K562 (cell line): ENCODE results near the gene DIP2C. TPM values are rescaled to one million over a fixed set of nuclear protein-coding genes. Genes with fewer than 3 reads are reported as not detected.

Source experiments
- ATAC-seq: fragments of 200-7000 bp; cut with Tn5 transposase; 3 replicates; pipeline ENCODE4 v1.9.1; 2020; ENCODE audit warnings: moderate library complexity
- BruUV-seq: library from RNA; stranded (reverse); fragments of 400-500 nt; replicated peaks from 2 replicates; lab custom pipeline; 2021; lab: Mats Ljungman, UMichigan
- CTCF ChIA-PET: fragments of 300-600 bp; formaldehyde crosslinking; extraction: SDS; loops from one replicate; lab custom pipeline; 2021; ENCODE audit warnings: low intra/inter-chr PET ratio; lab: Yijun Ruan, JAX
- POLR2A ChIA-PET: fragments of 300-600, 350-650 bp; sonication (Branson Sonifier 250); formaldehyde crosslinking; extraction: SDS; loops from one replicate; lab custom pipeline; 2021; ENCODE audit warnings: antibody characterized with exemption, inconsistent platforms; lab: Yijun Ruan, JAX
- DNase-seq, 4 experiments: peaks; one replicate each; pipeline versions ENCODE4 v3.0.0 to v3.0.0-alpha.2; 2011 to 2018; ENCODE audit warnings: low spot score in 3 of 4, mixed read lengths in 3 of 4; ENCODE audit errors: extremely low read depth in 1 of 4
- FAIRE-seq: peaks from 2 replicates; lab custom pipeline; 2011; peaks lifted over from hg19 to GRCh38; lab: Jason Lieb, UNC
- H2AFZ ChIP-seq: 2 replicates; pipeline ENCODE4 v1.6.0; 2011; ENCODE audit warnings: low read depth, low read length, control low read depth, inconsistent platforms
- H3K27ac ChIP-seq: fragments of 200-600 bp; 3 replicates; pipeline ENCODE4 v1.8.0; 2011; ENCODE audit warnings: low read depth, mild to moderate bottlenecking, control low read depth, inconsistent platforms, low read length, moderate library complexity, mixed read lengths; ENCODE audit errors: extremely low read depth
- H3K27me3 ChIP-seq, 2 experiments: fragments of 300-600 bp in 1 of 2; 2 replicates in 1 of 2; 3 replicates in 1 of 2; pipeline versions ENCODE4 v1.6.0 to v1.8.0; 2011; ENCODE audit warnings: inconsistent platforms in 2 of 2, low read length in 2 of 2, mild to moderate bottlenecking in 1 of 2, mixed read lengths in 1 of 2, moderate library complexity in 1 of 2; ENCODE audit not compliant: control insufficient read depth in 2 of 2, insufficient read depth in 2 of 2
- H3K36me3 ChIP-seq: fragments of 300-600 bp; 3 replicates; pipeline ENCODE4 v1.8.0; 2011; ENCODE audit warnings: mild to moderate bottlenecking, low read length, inconsistent platforms; ENCODE audit not compliant: control insufficient read depth, insufficient read depth
- H3K4me1 ChIP-seq, 2 experiments: fragments of 200-600 bp in 1 of 2; replicated peaks in 1 of 2; 2 replicates in 1 of 2; 3 replicates in 1 of 2; pipeline versions ENCODE4 v1.5.1 to v1.8.0; 2011; ENCODE audit warnings: inconsistent platforms in 2 of 2, low read length in 2 of 2, mild to moderate bottlenecking in 1 of 2, mixed read lengths in 1 of 2, moderate library complexity in 1 of 2; ENCODE audit not compliant: control insufficient read depth in 2 of 2, insufficient read depth in 2 of 2
- H3K4me2 ChIP-seq: 2 replicates; pipeline ENCODE4 v1.6.1; 2011; ENCODE audit warnings: low read length, control low read depth, inconsistent platforms, mixed read lengths; ENCODE audit not compliant: insufficient read depth
- H3K4me3 ChIP-seq: fragments of 200-600 bp; sonication (generic), shearing (Covaris generic); 2 replicates; pipeline ENCODE4 v1.5.1; 2016; ENCODE audit warnings: control low read depth, inconsistent platforms
- H3K79me2 ChIP-seq: fragments of 200-600 bp; 3 replicates; pipeline ENCODE4 v1.8.0; 2011; ENCODE audit warnings: low read length, inconsistent platforms; ENCODE audit not compliant: control insufficient read depth, insufficient read depth
- H3K9ac ChIP-seq, 2 experiments: 2 replicates each; pipeline versions ENCODE4 v1.6.0 to v1.6.1; 2011; ENCODE audit warnings: low read depth in 2 of 2, low read length in 2 of 2, control low read depth in 1 of 2, inconsistent platforms in 1 of 2, mild to moderate bottlenecking in 1 of 2, mixed read lengths in 1 of 2; ENCODE audit not compliant: insufficient read depth in 1 of 2
- H3K9me1 ChIP-seq: one replicate; pipeline ENCODE4 v1.6.0; 2011; ENCODE audit warnings: inconsistent platforms, mild to moderate bottlenecking, low read length, moderate library complexity; ENCODE audit not compliant: control insufficient read depth, insufficient read depth
- H3K9me3 ChIP-seq: replicated peaks from 2 replicates; pipeline ENCODE4 v1.5.1; 2011; ENCODE audit warnings: low read depth, low read length, inconsistent platforms; ENCODE audit not compliant: control insufficient read depth, insufficient read depth
- H4K20me1 ChIP-seq: replicated peaks from 2 replicates; pipeline ENCODE4 v1.6.1; 2011; ENCODE audit warnings: low read length, inconsistent platforms, mixed read lengths; ENCODE audit not compliant: control insufficient read depth, insufficient read depth
- CHD2 ChIP-seq: IDR thresholded peaks from 2 replicates; pipeline ENCODE4 v1.6.1; 2011; ENCODE audit warnings: low read depth, low read length
- IFI16 ChIP-seq: fragments of 250-450 bp; sonication (Bioruptor Pico); IDR thresholded peaks from 2 replicates; pipeline ENCODE4 v2.1.2; 2022; ENCODE audit warnings: mild to moderate bottlenecking, inconsistent platforms
- PURB ChIP-seq: sonication (generic); formaldehyde crosslinking; IDR thresholded peaks from 2 replicates; pipeline ENCODE4 v1.9.0; 2021; ENCODE audit warnings: low read depth, mild to moderate bottlenecking, missing genetic modification reagents
- SMARCA5 ChIP-seq: fragments of 450-650 bp; IDR thresholded peaks from 2 replicates; pipeline ENCODE4 v1.6.1; 2016
- ZBTB1 ChIP-seq: sonication (generic); formaldehyde crosslinking; IDR thresholded peaks from 2 replicates; pipeline ENCODE4 v1.8.1; 2023; ENCODE audit warnings: missing genetic modification reagents, low read depth, mild to moderate bottlenecking, borderline replicate concordance
- ZNF212 ChIP-seq: fragments of 450-650 bp; formaldehyde crosslinking; IDR thresholded peaks from 2 replicates; pipeline ENCODE4 v1.4.0; 2020; ENCODE audit warnings: mild to moderate bottlenecking
- WGBS: fragments of 100-300 bp; shearing (Covaris generic); methylation state at CpG from one replicate; pipeline ENCODE4 v1.1.6; 2016; ENCODE audit warnings: low coverage, mixed read lengths; ENCODE audit not compliant: insufficient coverage; ENCODE audit errors: missing lambda C conversion rate; 5-methylcytosine and 5-hydroxymethylcytosine counted together
- in situ Hi-C: fragments of 300-500 bp; cut with MboI; formaldehyde crosslinking; loops from 4 replicates; pipeline ENCODE4 v1.15.0; 2018; ENCODE audit warnings: inconsistent platforms, mixed read lengths
- intact Hi-C: fragments of 100-400 bp; cut with micrococcal nuclease; formaldehyde crosslinking; loops from 2 replicates; pipeline ENCODE4 v1.14.2; 2022
- polyA plus RNA-seq, 8 experiments: library from polyadenylated mRNA; depleted of rRNA in 4 of 8; stranded (reverse) in 5 of 8; unstranded in 3 of 8; fragments of >200 nt; fragmentation: Nextera tagmentation in 2 of 8; fragmentation: Illumina TruSeq in 1 of 8; extraction: Ambion mirVana in 2 of 8; extraction: Trizol in 1 of 8; gene quantifications; 2 replicates each; pipeline versions ENCODE4 v1.2.1 to v1.2.3, GENCODE V29; 2011 to 2014; ENCODE audit warnings: inconsistent platforms in 1 of 8, missing spikeins in 1 of 8
- total RNA-seq, 7 experiments: library from RNA; depleted of rRNA in 6 of 7; stranded (reverse); fragments of >200 nt in 6 of 7; fragmentation: Illumina TruSeq in 2 of 7; extraction: Trizol in 2 of 7; gene quantifications; 2 replicates each; pipeline versions ENCODE4 v1.2.1 to v1.2.3, GENCODE V29; 2011 to 2021; ENCODE audit warnings: low replicate concordance in 1 of 7
- TF ChIP-seq, protein P1 (sequence below): IDR thresholded peaks from 2 replicates; pipeline ENCODE4 v1.6.1; 2014; ENCODE audit warnings: antibody characterized with exemption

Gene DIP2C
- total and polyA plus RNA-seq, 9 of the 15 experiments (the other 6 are each of a cell fraction or from before 2014, with no cell fraction given), result 0.01 TPM; not detected in 8

DNA sequence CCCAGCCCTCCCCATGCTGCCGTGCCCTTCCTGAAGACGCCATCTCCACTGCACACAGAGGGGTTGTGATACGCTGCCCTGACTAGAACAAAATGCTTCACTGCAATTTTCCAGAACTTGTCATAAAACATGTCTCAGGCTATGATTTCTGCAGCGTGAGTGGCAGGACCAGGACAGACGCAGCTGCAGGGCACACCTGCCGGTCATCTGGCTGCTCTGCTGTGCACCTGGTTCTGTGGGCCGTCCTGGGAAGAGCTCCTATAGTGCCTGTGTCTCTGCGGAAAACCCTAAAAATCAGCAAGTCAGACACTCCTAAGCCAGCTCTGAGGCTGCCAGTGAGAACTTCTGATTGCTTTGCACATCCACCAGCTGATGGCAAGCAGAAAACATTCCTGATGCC, 39.7 kb upstream of the DIP2C start:
- intact Hi-C loops, result no loop called here
- H3K4me1 ChIP-seq, result peaks cover 0 to 3% of the 10 kb centered on the region in 2 experiments; a peak in 1 of 5 replicates
- peaks cover 9 to 42% of the 10 kb centered on the region in 2 experiments for H3K27me3 ChIP-seq
- ChIA-PET CTCF (no interaction called here), POLR2A (no interaction called here)
- no peak overlapping the region for H2AFZ ChIP-seq
- no peak overlapping the region for H3K4me3 ChIP-seq
- in situ Hi-C loops, result no loop called here
- FAIRE-seq, result no peak
- no peaks in the 10 kb centered on the region for H3K9me3 ChIP-seq
- H3K27ac ChIP-seq, result no peak overlapping the region
- H3K36me3 ChIP-seq, result no peaks in the 10 kb centered on the region
- 4% methylated on average over 7 of the region's 8 CpGs for WGBS
- BruUV-seq, result no TSS peak
- no peak for ATAC-seq
- H3K79me2 ChIP-seq, result no peaks in the 10 kb centered on the region
- no peak for DNase-seq
- no peak overlapping the region for H3K4me2 ChIP-seq
- no peak overlapping the region for H3K9ac ChIP-seq
- H4K20me1 ChIP-seq, result no peaks in the 10 kb centered on the region
- no peaks in the 10 kb centered on the region for H3K9me1 ChIP-seq
- no peak for TF ChIP-seq SMARCA5
- TF ChIP-seq, protein P1, sequence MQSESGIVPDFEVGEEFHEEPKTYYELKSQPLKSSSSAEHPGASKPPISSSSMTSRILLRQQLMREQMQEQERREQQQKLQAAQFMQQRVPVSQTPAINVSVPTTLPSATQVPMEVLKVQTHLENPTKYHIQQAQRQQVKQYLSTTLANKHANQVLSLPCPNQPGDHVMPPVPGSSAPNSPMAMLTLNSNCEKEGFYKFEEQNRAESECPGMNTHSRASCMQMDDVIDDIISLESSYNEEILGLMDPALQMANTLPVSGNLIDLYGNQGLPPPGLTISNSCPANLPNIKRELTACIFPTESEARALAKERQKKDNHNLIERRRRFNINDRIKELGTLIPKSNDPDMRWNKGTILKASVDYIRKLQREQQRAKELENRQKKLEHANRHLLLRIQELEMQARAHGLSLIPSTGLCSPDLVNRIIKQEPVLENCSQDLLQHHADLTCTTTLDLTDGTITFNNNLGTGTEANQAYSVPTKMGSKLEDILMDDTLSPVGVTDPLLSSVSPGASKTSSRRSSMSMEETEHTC, result no peak
- no peak for TF ChIP-seq ZNF212 (CRISPR knock-in tag)
- TF ChIP-seq IFI16 (CRISPR knock-in tag), result no peak
- TF ChIP-seq ZBTB1 (CRISPR knock-in tag), result no peak
- TF ChIP-seq PURB (CRISPR knock-in tag), result no peak
- no peak for TF ChIP-seq CHD2
- TF ChIP-seq, all 486 proteins: peak for 0
